Fibroblast of lung (primary cell): Measurements from ENCODE around the gene CD79B. TPM values are rescaled to one million over a fixed set of nuclear protein-coding genes. Genes with fewer than 3 reads are reported as not detected.
"Not testable (repeated sequence)": the region's sequence is repeated elsewhere in the genome, so short reads cannot be mapped to it uniquely, and the experiment has no call there.

Experiments
- DNase-seq, 2 donors: peaks; one replicate each; pipeline versions ENCODE4 v3.0.0 to v3.0.0-alpha.2; 2010; ENCODE audit warnings: low read depth in 2 of 2
- H2AFZ ChIP-seq: 2 replicates; pipeline ENCODE4 v1.5.1; 2012; ENCODE audit warnings: low read length, control low read depth, inconsistent platforms
- H3K27ac ChIP-seq: 2 replicates; pipeline ENCODE4 v1.5.1; 2011; ENCODE audit warnings: low read length, control low read depth; ENCODE audit not compliant: insufficient read depth
- H3K27me3 ChIP-seq: 2 replicates; pipeline ENCODE4 v1.5.1; 2011; ENCODE audit warnings: mild to moderate bottlenecking, low read length; ENCODE audit not compliant: control insufficient read depth, insufficient read depth
- H3K36me3 ChIP-seq: 2 replicates; pipeline ENCODE4 v1.5.1; 2011; ENCODE audit warnings: low read length; ENCODE audit not compliant: control insufficient read depth, insufficient read depth
- H3K4me1 ChIP-seq: 2 replicates; pipeline ENCODE4 v1.5.1; 2011; ENCODE audit warnings: low read length; ENCODE audit not compliant: control insufficient read depth, insufficient read depth; ENCODE audit errors: extremely low read depth
- H3K4me2 ChIP-seq: 2 replicates; pipeline ENCODE4 v1.5.1; 2011; ENCODE audit warnings: low read length, control low read depth; ENCODE audit not compliant: insufficient read depth; ENCODE audit errors: extremely low read depth
- H3K4me3 ChIP-seq, 4 experiments: fragments of 200-600 bp in 1 of 4; sonication (generic) in 1 of 4; replicated peaks in 1 of 4; 2 replicates each; pipeline ENCODE4 v1.5.1; 2011 to 2016; ENCODE audit warnings: low read length in 4 of 4, low read depth in 3 of 4, mild to moderate bottlenecking in 3 of 4, control low read depth in 2 of 4, inconsistent platforms in 1 of 4, mixed read lengths in 1 of 4; ENCODE audit not compliant: insufficient read depth in 1 of 4; ENCODE audit errors: control extremely low read depth in 1 of 4
- H3K79me2 ChIP-seq: 2 replicates; pipeline ENCODE4 v1.5.1; 2012; ENCODE audit warnings: mild to moderate bottlenecking, low read length, inconsistent platforms; ENCODE audit not compliant: control insufficient read depth, insufficient read depth
- H3K9ac ChIP-seq: 2 replicates; pipeline ENCODE4 v1.5.1; 2011; ENCODE audit warnings: mild to moderate bottlenecking, low read length, control low read depth; ENCODE audit not compliant: insufficient read depth
- H3K9me3 ChIP-seq: 2 replicates; pipeline ENCODE4 v1.5.1; 2012; ENCODE audit warnings: low read depth, low read length; ENCODE audit not compliant: control insufficient read depth, insufficient read depth
- H4K20me1 ChIP-seq: 2 replicates; pipeline ENCODE4 v1.5.1; 2011; ENCODE audit warnings: low read length; ENCODE audit not compliant: control insufficient read depth, insufficient read depth; ENCODE audit errors: extremely low read depth
- CTCF ChIP-seq, 2 donors: IDR thresholded peaks in 1 of 2; conservative IDR thresholded peaks in 1 of 2; 1 replicate in 1 of 2; 2 replicates in 1 of 2; pipeline ENCODE4 v1.5.1; 2011 to 2012; ENCODE audit warnings: low read length in 2 of 2, control low read depth in 1 of 2, inconsistent platforms in 1 of 2, low read depth in 1 of 2, mild to moderate bottlenecking in 1 of 2
- polyA plus RNA-seq, 2 donors: library from polyadenylated mRNA; depleted of rRNA in 1 of 2; stranded (reverse) in 1 of 2; unstranded in 1 of 2; fragments of >200 nt; gene quantifications; 2 replicates each; pipeline ENCODE4 v1.2.1, GENCODE V29; 2011 to 2012; ENCODE audit warnings: missing spikeins in 1 of 2
- total RNA-seq: library from RNA; depleted of rRNA; stranded (reverse); fragments of >200 nt; gene quantifications from 2 replicates; pipeline ENCODE4 v1.2.1, GENCODE V29; 2014

CD79B gene
- total and polyA plus RNA-seq, 2 donors (not counting 1 experiment from before 2014, with no cell fraction given): 0.17 to 0.72 TPM

- not testable (repeated sequence) for H3K27me3 ChIP-seq, H3K9me3 ChIP-seq, H3K4me2 ChIP-seq, H4K20me1 ChIP-seq, H3K79me2 ChIP-seq, H3K36me3 ChIP-seq, H3K4me3 ChIP-seq, H3K9ac ChIP-seq, DNase-seq, H2AFZ ChIP-seq, H3K4me1 ChIP-seq, H3K27ac ChIP-seq
- TF ChIP-seq CTCF (conservative IDR thresholded peaks at IDR 0.05 in 1 of 2, IDR thresholded peaks at IDR 0.05 in 1 of 2; ENCODE audit: low read depth in 1 of 2, low read length in 2 of 2): peak in 1 of 2 donors; percentile 13
These were observed 39.7 kb downstream of the CD79B start for GRCh38 chr17:63892316-63893037.

- not testable (repeated sequence) for H3K4me1 ChIP-seq, H3K27me3 ChIP-seq, H3K4me3 ChIP-seq, H4K20me1 ChIP-seq, H3K9me3 ChIP-seq, H3K4me2 ChIP-seq, H3K36me3 ChIP-seq, H3K9ac ChIP-seq, H2AFZ ChIP-seq, H3K27ac ChIP-seq, H3K79me2 ChIP-seq
- peak; percentile 11 to 27 for DNase-seq
- peak; percentile 42 to 54 for TF ChIP-seq CTCF (conservative IDR thresholded peaks at IDR 0.05 in 1 of 2, IDR thresholded peaks at IDR 0.05 in 1 of 2; ENCODE audit: low read depth in 1 of 2, low read length in 2 of 2)
These were observed 42.9 kb downstream of the CD79B start for GRCh38 chr17:63889026-63889848.

- H3K9me3 ChIP-seq, H3K27ac ChIP-seq, H2AFZ ChIP-seq, H3K4me1 ChIP-seq, DNase-seq, H3K79me2 ChIP-seq, H3K4me3 ChIP-seq, H3K27me3 ChIP-seq, H3K4me2 ChIP-seq, H3K36me3 ChIP-seq, H3K9ac ChIP-seq, H4K20me1 ChIP-seq: not testable (repeated sequence)
These were observed 47.0 kb downstream of the CD79B start for GRCh38 chr17:63885119-63885518.

- not testable (repeated sequence) for H3K36me3 ChIP-seq, DNase-seq, H3K79me2 ChIP-seq, H3K4me1 ChIP-seq, H4K20me1 ChIP-seq, H3K27me3 ChIP-seq, H2AFZ ChIP-seq, H3K9ac ChIP-seq, H3K9me3 ChIP-seq, H3K4me2 ChIP-seq, H3K4me3 ChIP-seq, H3K27ac ChIP-seq
These were observed 49.5 kb downstream of the CD79B start for GRCh38 chr17:63882626-63883126.
